Liver (tissue), 9 donors: ENCODE measurements around the gene CNNM2. TPM values are rescaled to one million over a fixed set of nuclear protein-coding genes. Genes with fewer than 3 reads are reported as not detected.

Source experiments
- DNase-seq: peaks from one replicate; pipeline ENCODE4 v3.0.0-alpha.2; 2017; ENCODE audit warnings: low spot score
- H3K27ac ChIP-seq, 2 donors: one replicate each; pipeline ENCODE4 v1.7.0; 2013; ENCODE audit warnings: inconsistent platforms in 2 of 2, low read length in 2 of 2, control low read depth in 1 of 2, low read depth in 1 of 2, mild to moderate bottlenecking in 1 of 2
- H3K27me3 ChIP-seq, 4 donors: one replicate each; pipeline versions ENCODE4 v1.6.1 to v1.7.0; 2013; ENCODE audit warnings: low read length in 3 of 4, inconsistent platforms in 1 of 4, mild to moderate bottlenecking in 1 of 4, moderate library complexity in 1 of 4; ENCODE audit not compliant: control insufficient read depth in 4 of 4, insufficient read depth in 4 of 4
- H3K36me3 ChIP-seq, 4 donors: one replicate each; pipeline versions ENCODE4 v1.6.1 to v1.7.0; 2013; ENCODE audit warnings: low read length in 3 of 4, mild to moderate bottlenecking in 3 of 4, low read depth in 1 of 4, moderate library complexity in 1 of 4; ENCODE audit not compliant: control insufficient read depth in 4 of 4, insufficient read depth in 3 of 4
- H3K4me1 ChIP-seq, 4 donors: one replicate each; pipeline versions ENCODE4 v1.6.1 to v1.7.0; 2013; ENCODE audit warnings: low read length in 3 of 4, mild to moderate bottlenecking in 3 of 4, moderate library complexity in 1 of 4; ENCODE audit not compliant: control insufficient read depth in 4 of 4, insufficient read depth in 4 of 4
- H3K4me3 ChIP-seq, 3 donors: one replicate each; pipeline versions ENCODE4 v1.6.1 to v1.7.0; 2013; ENCODE audit warnings: low read length in 3 of 3, control low read depth in 1 of 3, low read depth in 1 of 3, mild to moderate bottlenecking in 1 of 3
- H3K9ac ChIP-seq, 2 donors: one replicate each; pipeline ENCODE4 v1.7.0; 2013; ENCODE audit warnings: low read length in 2 of 2, mild to moderate bottlenecking in 2 of 2, moderate library complexity in 2 of 2, control low read depth in 1 of 2, low read depth in 1 of 2
- H3K9me3 ChIP-seq, 4 donors: one replicate each; pipeline versions ENCODE4 v1.6.1 to v1.7.0; 2013; ENCODE audit warnings: low read length in 3 of 4; ENCODE audit not compliant: control insufficient read depth in 4 of 4
- FOXA1 ChIP-seq: IDR thresholded peaks from 2 replicates; pipeline ENCODE4 v1.6.1; 2016; ENCODE audit warnings: antibody characterized with exemption
- FOXA2 ChIP-seq: IDR thresholded peaks from 2 replicates; pipeline ENCODE4 v1.6.1; 2016; ENCODE audit warnings: antibody characterized with exemption
- GABPA ChIP-seq, 2 donors: IDR thresholded peaks in 1 of 2; conservative IDR thresholded peaks in 1 of 2; 2 replicates each; pipeline ENCODE4 v1.6.1; 2016; ENCODE audit warnings: antibody characterized with exemption in 2 of 2, mild to moderate bottlenecking in 1 of 2, moderate library complexity in 1 of 2
- HNF4A ChIP-seq, 2 donors: conservative IDR thresholded peaks; 2 replicates each; pipeline ENCODE4 v1.6.1; 2016; ENCODE audit warnings: antibody characterized with exemption in 2 of 2, mild to moderate bottlenecking in 2 of 2
- HNF4G ChIP-seq: IDR thresholded peaks from 2 replicates; pipeline ENCODE4 v1.6.1; 2016; ENCODE audit warnings: antibody characterized with exemption
- JUND ChIP-seq, 2 donors: IDR thresholded peaks; 2 replicates each; pipeline ENCODE4 v1.6.1; 2016; ENCODE audit warnings: antibody characterized with exemption in 2 of 2
- RAD21 ChIP-seq, 2 donors: IDR thresholded peaks; 2 replicates each; pipeline ENCODE4 v1.6.1; 2016; ENCODE audit warnings: antibody characterized with exemption in 2 of 2, mild to moderate bottlenecking in 2 of 2
- RXRA ChIP-seq, 2 donors: IDR thresholded peaks; 2 replicates each; pipeline ENCODE4 v1.6.1; 2017 to 2018; ENCODE audit warnings: antibody characterized with exemption in 2 of 2, mild to moderate bottlenecking in 1 of 2
- SP1 ChIP-seq: IDR thresholded peaks from 2 replicates; pipeline ENCODE4 v1.6.1; 2018; ENCODE audit warnings: antibody characterized with exemption, mild to moderate bottlenecking
- TAF1 ChIP-seq: conservative IDR thresholded peaks from 2 replicates; pipeline ENCODE4 v1.6.1; 2016; ENCODE audit warnings: antibody characterized with exemption, mild to moderate bottlenecking
- YY1 ChIP-seq: IDR thresholded peaks from 2 replicates; pipeline ENCODE4 v1.6.1; 2016; ENCODE audit warnings: antibody characterized with exemption, mild to moderate bottlenecking
- WGBS: extraction: QIAGEN DNeasy Blood & Tissue Kit; methylation state at CpG from one replicate; pipeline ENCODE4 v1.1.7; 2013; 5-methylcytosine and 5-hydroxymethylcytosine counted together
- polyA plus RNA-seq, 2 donors: library from polyadenylated mRNA; stranded (reverse) in 1 of 2; unstranded in 1 of 2; fragments of 200-250 nt in 1 of 2; fragments of >200 nt in 1 of 2; fragmentation: Nextera tagmentation in 1 of 2; extraction: Ambion mirVana in 1 of 2; gene quantifications; one replicate each; pipeline versions ENCODE4 v1.2.1 to v1.2.3, GENCODE V29; 2013 to 2015
- total RNA-seq, 2 donors: library from RNA; depleted of rRNA; stranded (reverse); fragments of >200 nt; gene quantifications; one replicate each; pipeline ENCODE4 v1.2.3, GENCODE V29; 2014
- TF ChIP-seq, protein P1 (sequence below): IDR thresholded peaks from 2 replicates; pipeline ENCODE4 v1.6.1; 2016; ENCODE audit warnings: antibody characterized with exemption, mild to moderate bottlenecking
- TF ChIP-seq, protein P2 (sequence below): fragments of 150-350 bp; IDR thresholded peaks from 2 replicates; pipeline ENCODE4 v1.5.1; 2017; ENCODE audit warnings: improper control_type of control experiment, low read depth, low read length; ENCODE audit not compliant: missing input control
- TF ChIP-seq, protein P3 (sequence below): IDR thresholded peaks from 2 replicates; pipeline ENCODE4 v1.6.1; 2016; ENCODE audit warnings: antibody characterized with exemption
- TF ChIP-seq, protein P4 (sequence below): IDR thresholded peaks from 2 replicates; pipeline ENCODE4 v1.6.1; 2016; ENCODE audit warnings: antibody characterized with exemption
- TF ChIP-seq, protein P5 (sequence below): IDR thresholded peaks from 2 replicates; pipeline ENCODE4 v1.6.1; 2016; ENCODE audit warnings: antibody characterized with exemption
- donor health status: healthy.
- donor health status: healthy.
- donor health status: healthy.
- donor health status: healthy.
- donor health status: healthy.

CNNM2 gene
- total and polyA plus RNA-seq, 4 donors: 2.0 to 10.8 (median 6.9) TPM

DNA sequence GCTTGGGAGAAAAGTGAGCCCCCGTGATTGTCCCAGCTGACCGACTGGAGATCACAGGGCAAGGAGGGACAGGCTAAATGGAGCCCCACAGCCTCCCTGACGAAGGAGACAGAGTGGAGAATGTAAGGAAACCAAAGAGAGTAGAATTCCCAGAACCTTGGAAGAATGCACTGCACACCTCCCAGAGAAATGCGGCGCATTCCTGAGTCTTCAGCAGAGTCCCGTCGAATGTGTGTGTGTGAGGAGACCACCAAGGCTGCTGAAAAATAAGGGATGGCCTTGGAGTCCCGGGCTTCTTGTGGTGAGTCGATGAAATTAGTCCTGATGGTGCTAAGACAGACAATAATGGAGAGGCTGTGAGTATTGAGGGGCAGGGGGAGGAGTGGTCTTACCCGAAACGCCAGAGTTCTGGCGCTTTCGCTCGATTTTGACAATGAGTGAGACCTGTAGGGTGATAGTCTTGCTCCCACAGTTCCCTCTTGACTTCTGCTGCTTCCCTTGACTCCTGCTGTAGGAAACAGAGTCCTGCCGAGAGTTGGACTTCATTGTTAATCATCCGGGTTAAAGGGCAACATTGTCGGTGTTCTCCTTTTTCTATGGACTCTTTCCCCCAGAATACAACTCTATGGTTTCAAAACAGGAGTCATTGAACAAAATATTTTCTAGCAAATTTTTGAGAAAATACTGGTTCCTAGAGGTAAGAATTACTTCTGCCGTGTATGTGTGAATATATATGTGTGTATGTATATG is 103.2 kb downstream of the CNNM2 start (continued):
- TF ChIP-seq, protein P1, sequence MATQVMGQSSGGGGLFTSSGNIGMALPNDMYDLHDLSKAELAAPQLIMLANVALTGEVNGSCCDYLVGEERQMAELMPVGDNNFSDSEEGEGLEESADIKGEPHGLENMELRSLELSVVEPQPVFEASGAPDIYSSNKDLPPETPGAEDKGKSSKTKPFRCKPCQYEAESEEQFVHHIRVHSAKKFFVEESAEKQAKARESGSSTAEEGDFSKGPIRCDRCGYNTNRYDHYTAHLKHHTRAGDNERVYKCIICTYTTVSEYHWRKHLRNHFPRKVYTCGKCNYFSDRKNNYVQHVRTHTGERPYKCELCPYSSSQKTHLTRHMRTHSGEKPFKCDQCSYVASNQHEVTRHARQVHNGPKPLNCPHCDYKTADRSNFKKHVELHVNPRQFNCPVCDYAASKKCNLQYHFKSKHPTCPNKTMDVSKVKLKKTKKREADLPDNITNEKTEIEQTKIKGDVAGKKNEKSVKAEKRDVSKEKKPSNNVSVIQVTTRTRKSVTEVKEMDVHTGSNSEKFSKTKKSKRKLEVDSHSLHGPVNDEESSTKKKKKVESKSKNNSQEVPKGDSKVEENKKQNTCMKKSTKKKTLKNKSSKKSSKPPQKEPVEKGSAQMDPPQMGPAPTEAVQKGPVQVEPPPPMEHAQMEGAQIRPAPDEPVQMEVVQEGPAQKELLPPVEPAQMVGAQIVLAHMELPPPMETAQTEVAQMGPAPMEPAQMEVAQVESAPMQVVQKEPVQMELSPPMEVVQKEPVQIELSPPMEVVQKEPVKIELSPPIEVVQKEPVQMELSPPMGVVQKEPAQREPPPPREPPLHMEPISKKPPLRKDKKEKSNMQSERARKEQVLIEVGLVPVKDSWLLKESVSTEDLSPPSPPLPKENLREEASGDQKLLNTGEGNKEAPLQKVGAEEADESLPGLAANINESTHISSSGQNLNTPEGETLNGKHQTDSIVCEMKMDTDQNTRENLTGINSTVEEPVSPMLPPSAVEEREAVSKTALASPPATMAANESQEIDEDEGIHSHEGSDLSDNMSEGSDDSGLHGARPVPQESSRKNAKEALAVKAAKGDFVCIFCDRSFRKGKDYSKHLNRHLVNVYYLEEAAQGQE: no peak
- no peak for TF ChIP-seq RXRA (IDR thresholded peaks at IDR 0.05)
- no peak for TF ChIP-seq FOXA2
- TF ChIP-seq SP1: no peak
- TF ChIP-seq TAF1: no peak

DNA sequence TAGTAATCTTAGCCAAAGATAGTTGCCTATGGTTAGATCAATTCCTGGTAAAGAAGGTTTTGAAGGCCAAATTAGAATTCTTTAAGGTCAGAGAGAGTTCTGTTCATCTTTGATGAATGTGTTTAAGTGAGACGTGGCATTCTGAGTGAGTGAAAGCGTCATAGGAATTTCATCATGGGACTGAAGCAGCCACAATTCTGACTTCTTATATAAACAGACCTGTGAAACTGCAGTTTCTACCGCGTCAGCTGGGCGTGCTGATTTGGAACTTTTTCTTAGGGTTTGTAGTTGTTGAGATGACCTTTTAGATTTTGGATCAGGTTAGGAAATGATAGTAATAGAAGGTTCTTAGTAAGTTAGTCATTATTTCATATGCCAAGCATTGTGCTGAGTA is 103.8 kb downstream of the CNNM2 start:
- Histone ChIP-seq H3K27ac (peak overlapping the region; percentile 55 to 66), H3K4me1 (peaks cover 0 to 6% (median 1%) of the 10 kb centered on the region in 4 donors), H3K9ac (no peak overlapping the region), H3K36me3 (no peaks in the 10 kb centered on the region), H3K9me3 (no peaks in the 10 kb centered on the region), H3K27me3 (no peaks in the 10 kb centered on the region), H3K4me3 (no peak overlapping the region)
- DNase-seq: no peak
- 34% methylated on average over 5 of the region's 5 CpGs for WGBS
- TF ChIP-seq, protein P2, sequence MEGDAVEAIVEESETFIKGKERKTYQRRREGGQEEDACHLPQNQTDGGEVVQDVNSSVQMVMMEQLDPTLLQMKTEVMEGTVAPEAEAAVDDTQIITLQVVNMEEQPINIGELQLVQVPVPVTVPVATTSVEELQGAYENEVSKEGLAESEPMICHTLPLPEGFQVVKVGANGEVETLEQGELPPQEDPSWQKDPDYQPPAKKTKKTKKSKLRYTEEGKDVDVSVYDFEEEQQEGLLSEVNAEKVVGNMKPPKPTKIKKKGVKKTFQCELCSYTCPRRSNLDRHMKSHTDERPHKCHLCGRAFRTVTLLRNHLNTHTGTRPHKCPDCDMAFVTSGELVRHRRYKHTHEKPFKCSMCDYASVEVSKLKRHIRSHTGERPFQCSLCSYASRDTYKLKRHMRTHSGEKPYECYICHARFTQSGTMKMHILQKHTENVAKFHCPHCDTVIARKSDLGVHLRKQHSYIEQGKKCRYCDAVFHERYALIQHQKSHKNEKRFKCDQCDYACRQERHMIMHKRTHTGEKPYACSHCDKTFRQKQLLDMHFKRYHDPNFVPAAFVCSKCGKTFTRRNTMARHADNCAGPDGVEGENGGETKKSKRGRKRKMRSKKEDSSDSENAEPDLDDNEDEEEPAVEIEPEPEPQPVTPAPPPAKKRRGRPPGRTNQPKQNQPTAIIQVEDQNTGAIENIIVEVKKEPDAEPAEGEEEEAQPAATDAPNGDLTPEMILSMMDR: no peak
- TF ChIP-seq, protein P3, sequence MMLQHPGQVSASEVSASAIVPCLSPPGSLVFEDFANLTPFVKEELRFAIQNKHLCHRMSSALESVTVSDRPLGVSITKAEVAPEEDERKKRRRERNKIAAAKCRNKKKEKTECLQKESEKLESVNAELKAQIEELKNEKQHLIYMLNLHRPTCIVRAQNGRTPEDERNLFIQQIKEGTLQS: peak; percentile 62
- TF ChIP-seq FOXA2 (no peak), RXRA (IDR thresholded peaks at IDR 0.05) (peak; percentile 32 to 55), RAD21 (IDR thresholded peaks at IDR 0.05) (peak; percentile 25 to 37), JUND (IDR thresholded peaks at IDR 0.05) (no peak), TAF1 (no peak), YY1 (peak; percentile 47), HNF4G (no peak), FOXA1 (no peak), HNF4A (conservative IDR thresholded peaks at IDR 0.05) (peak; percentile 41 to 50), SP1 (peak; percentile 62), GABPA (IDR thresholded peaks at IDR 0.05 in 1 of 2, conservative IDR thresholded peaks at IDR 0.05 in 1 of 2) (no peak)
- TF ChIP-seq, protein P1: peak; percentile 29
- TF ChIP-seq, protein P4, sequence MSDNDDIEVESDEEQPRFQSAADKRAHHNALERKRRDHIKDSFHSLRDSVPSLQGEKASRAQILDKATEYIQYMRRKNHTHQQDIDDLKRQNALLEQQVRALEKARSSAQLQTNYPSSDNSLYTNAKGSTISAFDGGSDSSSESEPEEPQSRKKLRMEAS: no peak
- TF ChIP-seq, protein P5, sequence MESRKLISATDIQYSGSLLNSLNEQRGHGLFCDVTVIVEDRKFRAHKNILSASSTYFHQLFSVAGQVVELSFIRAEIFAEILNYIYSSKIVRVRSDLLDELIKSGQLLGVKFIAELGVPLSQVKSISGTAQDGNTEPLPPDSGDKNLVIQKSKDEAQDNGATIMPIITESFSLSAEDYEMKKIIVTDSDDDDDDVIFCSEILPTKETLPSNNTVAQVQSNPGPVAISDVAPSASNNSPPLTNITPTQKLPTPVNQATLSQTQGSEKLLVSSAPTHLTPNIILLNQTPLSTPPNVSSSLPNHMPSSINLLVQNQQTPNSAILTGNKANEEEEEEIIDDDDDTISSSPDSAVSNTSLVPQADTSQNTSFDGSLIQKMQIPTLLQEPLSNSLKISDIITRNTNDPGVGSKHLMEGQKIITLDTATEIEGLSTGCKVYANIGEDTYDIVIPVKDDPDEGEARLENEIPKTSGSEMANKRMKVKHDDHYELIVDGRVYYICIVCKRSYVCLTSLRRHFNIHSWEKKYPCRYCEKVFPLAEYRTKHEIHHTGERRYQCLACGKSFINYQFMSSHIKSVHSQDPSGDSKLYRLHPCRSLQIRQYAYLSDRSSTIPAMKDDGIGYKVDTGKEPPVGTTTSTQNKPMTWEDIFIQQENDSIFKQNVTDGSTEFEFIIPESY: no peak
